ENCODE data around the gene ZMIZ2.

- TF ChIP-seq CTCF (conservative IDR thresholded peaks at IDR 0.05) (peak; percentile 52), EZH2 (IDR thresholded peaks at IDR 0.05; ENCODE audit: low read depth) (no peak)
These were observed 16.3 kb downstream of the ZMIZ2 start for GRCh38 chr7:44764665-44765578.
